ENCODE measurements around the gene WTIP. TPM values are rescaled to one million over a fixed set of nuclear protein-coding genes. Genes with fewer than 3 reads are reported as not detected.
"Not testable (repeated sequence)": the region's sequence is repeated elsewhere in the genome, so short reads cannot be mapped to it uniquely, and the experiment has no call there.

WTIP gene
- total and polyA plus RNA-seq, 7 donors, result 2.6 to 21.4 (median 2.9) TPM

DNA sequence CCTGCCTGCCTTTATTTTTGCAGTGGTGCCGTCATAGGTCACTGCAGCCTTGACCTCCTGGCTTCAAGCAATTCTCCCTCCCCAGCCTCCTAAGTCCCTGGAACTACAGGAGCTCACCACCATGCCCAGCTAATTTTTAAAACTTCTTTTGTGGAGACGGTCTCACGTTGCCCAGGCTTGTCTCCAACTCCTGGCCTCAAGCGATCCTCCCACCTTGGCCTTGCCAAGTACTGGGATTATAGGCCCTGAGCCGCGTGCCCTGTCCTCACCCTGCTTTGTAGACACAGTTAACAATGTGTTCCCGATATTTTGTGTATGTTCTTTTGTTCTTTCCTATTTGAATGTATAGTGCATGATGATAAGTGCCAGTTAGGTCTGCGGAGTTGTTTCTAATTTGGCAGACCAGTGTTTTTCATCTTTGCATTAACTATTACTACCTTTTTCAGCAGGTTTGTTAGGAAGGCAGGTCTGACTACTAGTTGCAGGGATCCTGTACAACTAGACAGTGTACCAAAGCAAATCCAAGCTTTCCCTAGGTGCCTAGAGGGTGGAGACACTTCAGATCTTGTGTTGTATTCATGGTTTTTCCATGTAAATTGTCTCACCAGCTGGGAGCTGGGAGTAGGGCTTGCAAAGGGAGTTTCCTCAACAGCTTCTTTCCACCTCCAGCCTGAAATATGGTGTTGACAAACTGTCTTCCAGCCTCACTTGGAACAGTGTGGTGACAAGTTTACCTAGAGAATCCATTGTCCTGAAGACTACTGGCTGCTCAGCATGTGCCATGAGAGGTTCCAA, 9.5 kb upstream of the WTIP start:
- H3K9me3 ChIP-seq, result no peaks in the 10 kb centered on the region
- TF ChIP-seq, protein P1, sequence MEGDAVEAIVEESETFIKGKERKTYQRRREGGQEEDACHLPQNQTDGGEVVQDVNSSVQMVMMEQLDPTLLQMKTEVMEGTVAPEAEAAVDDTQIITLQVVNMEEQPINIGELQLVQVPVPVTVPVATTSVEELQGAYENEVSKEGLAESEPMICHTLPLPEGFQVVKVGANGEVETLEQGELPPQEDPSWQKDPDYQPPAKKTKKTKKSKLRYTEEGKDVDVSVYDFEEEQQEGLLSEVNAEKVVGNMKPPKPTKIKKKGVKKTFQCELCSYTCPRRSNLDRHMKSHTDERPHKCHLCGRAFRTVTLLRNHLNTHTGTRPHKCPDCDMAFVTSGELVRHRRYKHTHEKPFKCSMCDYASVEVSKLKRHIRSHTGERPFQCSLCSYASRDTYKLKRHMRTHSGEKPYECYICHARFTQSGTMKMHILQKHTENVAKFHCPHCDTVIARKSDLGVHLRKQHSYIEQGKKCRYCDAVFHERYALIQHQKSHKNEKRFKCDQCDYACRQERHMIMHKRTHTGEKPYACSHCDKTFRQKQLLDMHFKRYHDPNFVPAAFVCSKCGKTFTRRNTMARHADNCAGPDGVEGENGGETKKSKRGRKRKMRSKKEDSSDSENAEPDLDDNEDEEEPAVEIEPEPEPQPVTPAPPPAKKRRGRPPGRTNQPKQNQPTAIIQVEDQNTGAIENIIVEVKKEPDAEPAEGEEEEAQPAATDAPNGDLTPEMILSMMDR (IDR thresholded peaks at IDR 0.05), result no peak
- peaks cover 7 to 76% of the 10 kb centered on the region in 2 donors for H3K36me3 ChIP-seq (ENCODE audit: insufficient read depth in 1 of 2, low read depth in 1 of 2)
- peaks cover 4% of the 10 kb centered on the region for H3K4me1 ChIP-seq
- DNase-seq, result no peak
- H3K27ac ChIP-seq, result no peak overlapping the region
- H3K4me3 ChIP-seq, result no peak overlapping the region
- 38 to 45% (median 41%) methylated on average over 8 of the region's 8 CpGs for WGBS, 3 donors
- H3K27me3 ChIP-seq (ENCODE audit: insufficient read depth in 3 of 3, low read length in 2 of 3), result no peaks in the 10 kb centered on the region
- ATAC-seq, result peak; percentile 40 to 52 (median 46)
- intact Hi-C loops (cut with DNase I), result loop anchor here in 1 of 2 donors (10.0 kb wide), 1 partner anchor 1127 kb away; no protein-coding TSS in a partner anchor

- Histone ChIP-seq H3K9me3 (no peaks in the 10 kb centered on the region), H3K27me3 (ENCODE audit: insufficient read depth in 3 of 3, low read length in 2 of 3) (no peaks in the 10 kb centered on the region), H3K36me3 (ENCODE audit: insufficient read depth in 1 of 2, low read depth in 1 of 2) (peaks cover 7 to 53% of the 10 kb centered on the region in 2 donors), H3K4me3 (no peak overlapping the region), H3K27ac (no peak overlapping the region), H3K4me1 (peaks cover 4% of the 10 kb centered on the region)
- DNase-seq (no peak), ATAC-seq (no peak)
- intact Hi-C loops (cut with DNase I), result loop anchor here in 1 of 2 donors (10.0 kb wide), 1 partner anchor 1130 kb away; no protein-coding TSS in a partner anchor
- WGBS, 3 donors, result 79 to 87% (median 80%) methylated on average over 4 of the region's 4 CpGs
- TF ChIP-seq, protein P1 (IDR thresholded peaks at IDR 0.05), result no peak
Measured at GRCh38 chr19:34474233-34474989, 7.1 kb upstream of the WTIP start.

DNA sequence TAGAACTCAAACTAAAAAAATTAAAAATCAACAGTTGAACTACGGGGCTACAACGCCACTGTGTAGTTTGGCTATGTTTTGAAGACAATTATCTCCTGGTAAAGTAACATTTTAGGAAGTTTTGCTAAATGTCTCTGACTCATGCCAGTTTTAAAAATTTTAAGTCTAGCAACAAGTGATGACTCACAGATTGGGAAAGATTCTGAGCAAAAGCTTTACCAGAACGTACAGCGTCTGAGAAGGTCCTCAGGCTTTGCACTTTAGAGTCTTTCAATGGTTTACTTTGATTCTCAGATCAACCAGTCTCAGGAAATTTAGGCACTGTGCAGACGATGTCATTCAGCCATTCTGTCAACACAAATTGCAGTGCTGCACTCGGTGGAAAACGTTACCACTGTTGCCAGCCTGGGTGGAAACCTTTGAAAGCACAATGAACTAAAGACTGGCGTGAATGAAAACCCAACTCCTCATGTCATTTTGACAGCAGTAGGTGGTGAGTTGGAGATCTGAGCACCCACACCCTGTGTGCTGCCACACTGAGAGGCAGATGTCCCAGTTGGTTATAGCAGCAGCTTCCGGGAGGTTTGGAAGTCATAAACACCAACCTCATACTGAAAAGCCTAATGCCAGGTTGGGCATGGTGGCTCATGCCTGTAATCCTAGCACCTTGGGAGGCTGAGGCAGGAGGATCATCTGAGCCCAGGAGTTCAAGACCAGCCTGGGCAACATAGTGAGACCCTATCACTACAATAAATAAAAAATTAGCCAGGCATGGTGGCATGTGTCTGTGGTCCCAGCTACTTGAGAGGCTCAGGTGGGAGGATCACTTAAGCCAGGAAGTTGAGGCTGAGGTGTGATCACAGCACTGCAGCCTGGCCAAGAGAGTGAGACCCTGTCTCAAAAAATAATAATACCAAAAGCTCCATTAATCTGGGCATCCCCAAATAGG, 6.3 kb upstream of the WTIP start:
- ATAC-seq (peak in 2 of 4 donors; percentile 16 to 23), DNase-seq (no peak)
- H3K9me3 ChIP-seq, result no peaks in the 10 kb centered on the region
- H3K36me3 ChIP-seq (ENCODE audit: insufficient read depth in 1 of 2, low read depth in 1 of 2), result peaks cover 7 to 44% of the 10 kb centered on the region in 2 donors
- H3K27ac ChIP-seq, result peak overlapping the region; percentile 30
- no peak overlapping the region for H3K4me3 ChIP-seq
- TF ChIP-seq, protein P1 (IDR thresholded peaks at IDR 0.05), result no peak
- H3K4me1 ChIP-seq, result peaks cover 4% of the 10 kb centered on the region
- H3K27me3 ChIP-seq (ENCODE audit: insufficient read depth in 3 of 3, low read length in 2 of 3), result no peaks in the 10 kb centered on the region
- intact Hi-C loops (cut with DNase I), result loop anchor here in 1 of 2 donors (10.0 kb wide), 1 partner anchor 1130 kb away; no protein-coding TSS in a partner anchor
- WGBS, 3 donors, result 62 to 76% (median 70%) methylated on average over 9 of the region's 9 CpGs

DNA sequence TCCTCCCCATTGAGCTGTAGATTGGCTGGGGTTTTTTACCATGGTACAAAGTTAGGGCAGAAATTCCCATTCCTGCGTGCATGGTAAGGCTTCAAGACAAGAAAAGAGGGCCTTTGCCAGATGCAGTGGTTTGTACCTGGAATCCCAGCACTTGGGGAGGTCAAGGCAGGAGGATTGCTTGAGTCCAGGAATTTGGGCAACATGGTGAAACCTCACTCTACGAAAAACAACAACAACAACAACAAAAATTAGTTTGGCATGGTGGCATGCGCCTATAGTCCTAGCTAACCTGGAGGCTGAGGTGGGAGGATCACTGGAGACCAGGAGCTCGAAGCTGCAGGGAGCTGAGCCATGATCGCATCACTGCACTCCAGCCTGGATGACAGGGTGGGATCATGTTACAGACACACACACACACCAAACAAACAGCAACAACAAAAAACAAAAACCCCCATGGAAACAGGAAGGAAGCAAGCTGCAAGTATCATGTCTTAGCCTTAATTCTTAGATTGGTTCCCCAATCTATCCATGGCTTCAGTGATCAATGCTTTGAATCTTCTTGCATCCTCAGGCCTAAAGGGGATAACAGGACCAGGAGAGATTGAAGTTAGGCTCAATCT, 5.5 kb upstream of the WTIP start:
- H3K36me3 ChIP-seq (ENCODE audit: insufficient read depth in 1 of 2, low read depth in 1 of 2), result peaks cover 7 to 37% of the 10 kb centered on the region in 2 donors
- H3K9me3 ChIP-seq, result no peaks in the 10 kb centered on the region
- H3K27ac ChIP-seq, result no peak overlapping the region
- no peak for DNase-seq
- TF ChIP-seq, protein P1 (IDR thresholded peaks at IDR 0.05), result no peak
- ATAC-seq, result no peak
- 83 to 85% (median 84%) methylated on average over 5 of the region's 5 CpGs for WGBS, 3 donors
- H3K27me3 ChIP-seq (ENCODE audit: insufficient read depth in 3 of 3, low read length in 2 of 3), result no peaks in the 10 kb centered on the region
- intact Hi-C loops (cut with DNase I), result loop anchor here in 1 of 2 donors (10.0 kb wide), 1 partner anchor 1131 kb away; no protein-coding TSS in a partner anchor
- H3K4me3 ChIP-seq, result no peak overlapping the region
- H3K4me1 ChIP-seq, result peaks cover 5% of the 10 kb centered on the region

DNA sequence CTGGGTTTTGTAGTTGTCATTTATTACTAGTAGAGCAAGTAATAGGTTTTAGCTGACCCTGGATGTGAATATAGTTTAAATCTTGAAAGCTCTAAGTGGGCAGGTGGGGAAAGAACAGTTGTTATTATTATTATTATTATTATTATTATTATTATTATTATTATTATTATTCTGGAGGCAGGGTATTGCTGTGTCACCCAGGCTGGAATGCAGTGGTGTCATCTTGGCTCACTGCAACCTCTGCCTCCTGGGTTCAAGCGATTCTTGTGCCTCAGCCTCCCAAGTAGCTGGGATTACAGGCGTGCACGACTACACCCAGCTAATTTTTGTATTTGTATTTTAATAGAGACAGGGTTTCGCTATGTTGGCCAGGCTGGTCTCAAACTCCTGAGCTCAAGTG, 3.1 kb upstream of the WTIP start:
- not testable (repeated sequence) for H3K27ac ChIP-seq; ATAC-seq; H3K27me3 ChIP-seq (ENCODE audit: insufficient read depth in 3 of 3, low read length in 2 of 3); DNase-seq; H3K9me3 ChIP-seq; H3K4me3 ChIP-seq; H3K4me1 ChIP-seq
- 91 to 96% (median 94%) methylated on average over 4 of the region's 4 CpGs for WGBS, 3 donors
- intact Hi-C loops (cut with DNase I), result loop anchor here in 1 of 2 donors (10.0 kb wide), 1 partner anchor 1134 kb away; no protein-coding TSS in a partner anchor
- H3K36me3 ChIP-seq (ENCODE audit: insufficient read depth in 1 of 2, low read depth in 1 of 2), result peaks cover 0 to 12% of the 10 kb centered on the region in 2 donors

Data from psoas muscle (tissue), 8 donors.